HG03135 (cell line): Measurements from ENCODE around the gene CD84.
"Not testable (repeated sequence)": the region's sequence is repeated elsewhere in the genome, so short reads cannot be mapped to it uniquely, and the experiment has no call there.

ENCODE experiments used
- ATAC-seq: cut with Tn5 transposase; IDR thresholded peaks from one replicate; pipeline ENCODE4 v1.9.1; 2021; ENCODE audit warnings: mild to moderate bottlenecking, moderate library complexity; ENCODE audit not compliant: unreplicated experiment

CD84 gene

GRCh38 chr1:160610569-160611242 lies 31.4 kb upstream of the CD84 start:
- ATAC-seq = no peak

- no peak for ATAC-seq
Observed at GRCh38 chr1:160608941-160609340, 29.6 kb upstream of the CD84 start.

- no peak for ATAC-seq
Observed at GRCh38 chr1:160608514-160608913, 29.2 kb upstream of the CD84 start.

- ATAC-seq = no peak
Observed at GRCh38 chr1:160608057-160608456, 28.8 kb upstream of the CD84 start.

GRCh38 chr1:160607672-160608032 lies 28.4 kb upstream of the CD84 start:
- no peak for ATAC-seq

- ATAC-seq = peak; percentile 59
Observed at GRCh38 chr1:160607011-160607671, 27.8 kb upstream of the CD84 start.

- ATAC-seq = no peak
Observed at GRCh38 chr1:160606611-160607010, 27.3 kb upstream of the CD84 start.

GRCh38 chr1:160605792-160606479 lies 26.6 kb upstream of the CD84 start:
- no peak for ATAC-seq

GRCh38 chr1:160605205-160605604 lies 25.9 kb upstream of the CD84 start:
- ATAC-seq = no peak

- no peak for ATAC-seq
Observed at GRCh38 chr1:160597705-160598104, 18.4 kb upstream of the CD84 start.

GRCh38 chr1:160597051-160597450 lies 17.8 kb upstream of the CD84 start:
- no peak for ATAC-seq

GRCh38 chr1:160590488-160590887 lies 11.2 kb upstream of the CD84 start:
- no peak for ATAC-seq

- ATAC-seq = no peak
Observed at GRCh38 chr1:160588468-160588867, 9.2 kb upstream of the CD84 start.

GRCh38 chr1:160584784-160585183 lies 5.5 kb upstream of the CD84 start:
- no peak for ATAC-seq

- ATAC-seq = not testable (repeated sequence)
Observed at GRCh38 chr1:160582976-160583375, 3.7 kb upstream of the CD84 start.

GRCh38 chr1:160581961-160582360 lies 2.7 kb upstream of the CD84 start:
- ATAC-seq = no peak

GRCh38 chr1:160580221-160580812 lies 1.0 kb upstream of the CD84 start:
- ATAC-seq = no peak

- ATAC-seq = no peak
Observed at GRCh38 chr1:160578525-160579191, 638 bp downstream of the CD84 start.

GRCh38 chr1:160578175-160578524 lies 1.1 kb downstream of the CD84 start:
- ATAC-seq = no peak

- ATAC-seq = no peak
Observed at GRCh38 chr1:160577671-160578070, 1.6 kb downstream of the CD84 start.

GRCh38 chr1:160576884-160577283 lies 2.4 kb downstream of the CD84 start:
- ATAC-seq = no peak
